ENCODE measurements around the gene AKAP8L. TPM values are rescaled to one million over a fixed set of nuclear protein-coding genes. Genes with fewer than 3 reads are reported as not detected.

Gene AKAP8L
- total and polyA plus RNA-seq, 10 of the 15 experiments (the other 5 are each of a cell fraction or from before 2014, with no cell fraction given): 0.66 to 64.3 (median 40.0) TPM

GRCh38 chr19:15399635-15400034, 19.2 kb downstream of the AKAP8L start:
- Histone ChIP-seq H3K4me1 (ENCODE audit: control insufficient read depth, insufficient read depth, low read length) (no peaks in the 10 kb centered on the region), H3K79me2 (ENCODE audit: control insufficient read depth, insufficient read depth, low read length) (peaks cover 14% of the 10 kb centered on the region), H2AFZ (ENCODE audit: control insufficient read depth, low read depth, low read length) (no peak overlapping the region), H3K4me2 (ENCODE audit: control insufficient read depth, insufficient read depth) (no peak overlapping the region), H4K20me1 (ENCODE audit: control insufficient read depth, insufficient read depth) (peaks cover 10% of the 10 kb centered on the region; the same call in 1 of the 2 replicates), H3K9me3 (replicated peaks; ENCODE audit: control insufficient read depth, insufficient read depth, low read length) (no peaks in the 10 kb centered on the region), H3K27ac (ENCODE audit: control insufficient read depth, insufficient read depth) (no peak overlapping the region), H3K36me3 (ENCODE audit: control insufficient read depth in 2 of 2, insufficient read depth in 2 of 2, low read length in 1 of 2) (peaks cover 24 to 65% of the 10 kb centered on the region in 2 experiments; a peak in 3 of 4 replicates), H3K9ac (ENCODE audit: control insufficient read depth, insufficient read depth, low read length) (no peak overlapping the region), H3K4me3 (no peak overlapping the region), H3K27me3 (replicated peaks in 1 of 2; ENCODE audit: control insufficient read depth in 2 of 2, insufficient read depth in 2 of 2, low read length in 1 of 2) (no peaks in the 10 kb centered on the region)
- no TSS peak for BruUV-seq (replicated peaks)
- intact Hi-C loops (cut with micrococcal nuclease; ENCODE audit: unreplicated experiment): no loop called here
- ATAC-seq (no peak), FAIRE-seq (no peak), DNase-seq (ENCODE audit: low read depth, low spot score) (no peak)
- 98% methylated on average over 14 of the region's 14 CpGs for WGBS (ENCODE audit: insufficient coverage, insufficient replicate concordance, low lambda C conversion rate, missing lambda C conversion rate)
- ChIA-PET SMC1A (ENCODE audit: uncharacterized antibody, unreplicated experiment) (no interaction called here), POLR2A (no interaction called here), RAD21 (ENCODE audit: unreplicated experiment) (no interaction called here), CTCF (no interaction called here)
- TF ChIP-seq LARP7 (IDR thresholded peaks at IDR 0.05) (no peak), EP300 (IDR thresholded peaks at IDR 0.05; ENCODE audit: borderline replicate concordance in 1 of 2, control insufficient read depth in 1 of 2, low read depth in 2 of 2, low read length in 2 of 2) (no peak), RFX5 (IDR thresholded peaks at IDR 0.05; ENCODE audit: low read depth, low read length) (no peak), MEF2B (IDR thresholded peaks at IDR 0.05; ENCODE audit: partially characterized antibody, poor library complexity, severe bottlenecking) (no peak), MTA3 (IDR thresholded peaks at IDR 0.05; ENCODE audit: borderline replicate concordance, low read length) (no peak), TCF7 (IDR thresholded peaks at IDR 0.05; ENCODE audit: borderline replicate concordance) (no peak), JUND (IDR thresholded peaks at IDR 0.05; ENCODE audit: low read depth, low read length) (no peak), HDAC6 (IDR thresholded peaks at IDR 0.05; ENCODE audit: unreplicated experiment) (no peak), NRF1 (conservative IDR thresholded peaks at IDR 0.05; ENCODE audit: low read depth, low read length) (no peak), STAT3 (IDR thresholded peaks at IDR 0.05; ENCODE audit: low read depth, low read length) (no peak)
- in situ Hi-C loops (cut with MboI): no loop called here

- RAD21 ChIA-PET (ENCODE audit: unreplicated experiment): no interaction called here
- CTCF ChIA-PET: no interaction called here
- Histone ChIP-seq H2AFZ (ENCODE audit: control insufficient read depth, low read depth, low read length) (no peak overlapping the region), H3K4me1 (ENCODE audit: control insufficient read depth, insufficient read depth, low read length) (no peaks in the 10 kb centered on the region), H3K79me2 (ENCODE audit: control insufficient read depth, insufficient read depth, low read length) (peaks cover 11% of the 10 kb centered on the region), H3K27me3 (replicated peaks in 1 of 2; ENCODE audit: control insufficient read depth in 2 of 2, insufficient read depth in 2 of 2, low read length in 1 of 2) (no peaks in the 10 kb centered on the region), H3K9me3 (replicated peaks; ENCODE audit: control insufficient read depth, insufficient read depth, low read length) (no peaks in the 10 kb centered on the region), H3K36me3 (ENCODE audit: control insufficient read depth in 2 of 2, insufficient read depth in 2 of 2, low read length in 1 of 2) (peaks cover 24 to 65% of the 10 kb centered on the region in 2 experiments), H3K9ac (ENCODE audit: control insufficient read depth, insufficient read depth, low read length) (no peak overlapping the region), H4K20me1 (ENCODE audit: control insufficient read depth, insufficient read depth) (peaks cover 10% of the 10 kb centered on the region; the same call in 1 of the 2 replicates), H3K4me3 (no peak overlapping the region), H3K27ac (ENCODE audit: control insufficient read depth, insufficient read depth) (no peak overlapping the region), H3K4me2 (ENCODE audit: control insufficient read depth, insufficient read depth) (no peak overlapping the region)
- SMC1A ChIA-PET (ENCODE audit: uncharacterized antibody, unreplicated experiment): no interaction called here
- WGBS (ENCODE audit: insufficient coverage, insufficient replicate concordance, low lambda C conversion rate, missing lambda C conversion rate): 77% methylated on average over 8 of the region's 8 CpGs
- intact Hi-C loops (cut with micrococcal nuclease; ENCODE audit: unreplicated experiment): no loop called here
- in situ Hi-C loops (cut with MboI): no loop called here
- POLR2A ChIA-PET: no interaction called here
- FAIRE-seq (no peak), ATAC-seq (no peak), DNase-seq (ENCODE audit: low read depth, low spot score) (no peak)
- BruUV-seq (replicated peaks): no TSS peak
- TF ChIP-seq JUNB (IDR thresholded peaks at IDR 0.05) (no peak), SIN3A (IDR thresholded peaks at IDR 0.05; ENCODE audit: low read depth, low read length) (no peak), IKZF1 (conservative IDR thresholded peaks at IDR 0.05) (no peak), IRF4 (IDR thresholded peaks at IDR 0.05; ENCODE audit: low read depth, low read length) (no peak), SPI1 (IDR thresholded peaks at IDR 0.05; ENCODE audit: borderline replicate concordance, insufficient read depth, low read depth, low read length) (no peak), SREBF2 (IDR thresholded peaks at IDR 0.05; ENCODE audit: low read length) (no peak), ATF2 (IDR thresholded peaks at IDR 0.05; ENCODE audit: low read length) (no peak), NRF1 (conservative IDR thresholded peaks at IDR 0.05; ENCODE audit: low read depth, low read length) (no peak), EED (IDR thresholded peaks at IDR 0.05; ENCODE audit: low read depth) (no peak)
Measured at GRCh38 chr19:15399234-15399515, 19.6 kb downstream of the AKAP8L start.
